ENCODE results near the gene RNF214. TPM values are rescaled to one million over a fixed set of nuclear protein-coding genes. Genes with fewer than 3 reads are reported as not detected.
A peak's percentile ranks its signal among the peaks of the same experiment; 100 is the strongest.

Gene RNF214
- total and polyA plus RNA-seq, 12 donors, result 7.3 to 33.5 (median 25.4) TPM

DNA sequence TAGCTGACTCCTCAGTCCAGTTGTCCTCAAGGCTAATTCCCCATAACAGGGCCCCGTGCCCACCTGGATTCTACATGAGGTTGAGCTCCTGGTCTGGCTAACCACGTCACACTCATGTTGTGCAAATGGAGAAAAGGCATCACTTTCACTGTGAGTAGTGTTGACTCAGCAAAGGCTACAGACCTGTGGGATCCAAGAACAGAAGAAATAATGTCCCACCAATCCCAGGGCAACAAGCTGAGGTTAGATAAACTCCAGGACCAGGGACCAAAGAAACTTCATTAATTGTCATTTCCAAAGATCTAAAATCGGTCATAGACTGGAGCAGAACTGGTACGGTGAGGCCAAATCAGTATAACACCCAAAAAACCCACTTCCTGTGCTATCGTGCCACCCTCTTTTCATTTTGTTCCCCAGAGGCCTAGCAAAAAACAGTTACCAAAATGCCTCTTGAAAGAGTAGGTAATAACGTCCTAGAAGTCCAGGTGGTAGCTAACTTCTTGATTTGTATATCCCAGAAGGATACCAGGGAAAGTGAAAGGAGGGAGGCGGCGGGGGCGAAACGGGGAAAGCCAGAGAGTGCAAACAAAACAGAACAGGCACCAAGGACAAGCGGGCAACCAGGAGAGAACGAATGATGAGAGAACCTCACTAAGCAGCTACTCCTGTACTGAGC lies 2.0 kb upstream of the RNF214 start:
- no peak for ATAC-seq
- TF ChIP-seq CTCF (IDR thresholded peaks at IDR 0.05), result no peak
- DNase-seq, result no peak

DNA sequence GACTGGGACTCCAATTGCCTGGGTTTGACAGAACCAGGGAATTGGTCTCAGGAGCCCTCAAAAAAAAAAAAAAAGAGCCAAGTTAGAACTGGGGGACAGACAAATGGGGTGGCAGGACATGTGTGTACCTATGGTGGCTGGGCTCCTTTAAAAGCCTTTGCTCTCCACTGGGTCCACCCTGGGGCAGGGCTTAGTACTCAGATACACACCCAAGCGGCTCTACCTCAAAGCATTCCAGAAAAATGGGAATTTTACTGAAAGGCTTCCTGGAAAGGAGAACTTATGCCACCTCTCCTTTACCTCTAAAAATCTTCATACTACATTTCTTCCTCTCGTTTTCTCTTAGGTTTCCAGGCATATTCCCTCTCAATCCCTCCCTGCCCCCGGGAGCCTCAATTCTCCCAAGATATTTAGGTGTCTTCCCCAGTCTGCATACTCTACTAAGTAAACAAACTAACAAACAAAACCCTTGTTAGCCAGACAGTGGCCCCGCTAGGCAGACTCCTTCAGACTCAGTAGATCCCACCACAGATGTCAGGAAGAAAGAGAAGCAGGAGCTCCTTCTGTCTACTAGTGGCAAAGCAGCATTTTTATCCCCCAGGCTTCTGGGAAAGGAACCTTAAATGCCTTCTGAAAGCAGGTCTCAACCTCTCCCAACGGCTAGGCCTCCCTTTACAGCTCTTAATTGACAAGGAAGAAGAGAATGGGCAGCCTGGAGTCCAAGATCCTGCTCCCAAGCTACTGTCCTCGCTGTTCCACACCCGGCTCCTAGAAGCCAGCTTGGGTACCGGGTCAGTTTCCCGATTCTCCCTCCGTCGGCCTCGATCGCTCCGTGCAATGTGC lies 1.3 kb upstream of the RNF214 start:
- H3K36me3 ChIP-seq, result peaks cover 0 to 46% (median 35%) of the 10 kb centered on the region in 9 donors
- DNase-seq (no peak), ATAC-seq (no peak)
- WGBS, 2 donors, result 11 to 12% methylated on average over 14 of the region's 14 CpGs
- intact Hi-C loops (cut with DNase I), result loop anchor here in 3 of 10 donors (5.0 to 10.0 kb wide), 4 partner anchors 84 to 444 kb away; partner anchors contain the start of genes BACE1 (in 2 of the 3) and ZPR1 (in 1 of the 3)
- H3K4me1 ChIP-seq, result peaks cover 8 to 40% (median 30%) of the 10 kb centered on the region in 9 donors
- no peaks in the 10 kb centered on the region for H3K27me3 ChIP-seq
- peak overlapping the region; percentile 96 to 100 (median 98) for H3K27ac ChIP-seq
- no peaks in the 10 kb centered on the region for H3K9me3 ChIP-seq
- TF ChIP-seq CTCF (IDR thresholded peaks at IDR 0.05), result no peak
- peak overlapping the region; percentile 51 to 100 (median 82) for H3K4me3 ChIP-seq

More for the DNA sequence above, 2.0 kb upstream of the RNF214 start:
- peaks cover 0 to 50% (median 37%) of the 10 kb centered on the region in 9 donors for H3K36me3 ChIP-seq
- peaks cover 8 to 41% (median 30%) of the 10 kb centered on the region in 9 donors for H3K4me1 ChIP-seq
- intact Hi-C loops (cut with DNase I), result loop anchor here in 3 of 10 donors (5.0 to 10.0 kb wide), 4 partner anchors 84 to 443 kb away; partner anchors contain the start of genes BACE1 (in 2 of the 3) and ZPR1 (in 1 of the 3)
- peak overlapping the region in 6 of 10 donors; percentile 75 to 100 (median 84) for H3K4me3 ChIP-seq
- H3K27ac ChIP-seq, result peak overlapping the region in 4 of 10 donors; percentile 26 to 100 (median 96)
- no peaks in the 10 kb centered on the region for H3K27me3 ChIP-seq
- no peaks in the 10 kb centered on the region for H3K9me3 ChIP-seq
- 72 to 84% methylated on average over 12 of the region's 12 CpGs for WGBS, 2 donors

GRCh38 chr11:117231842-117232091 lies 704 bp upstream of the RNF214 start, which contains the start of gene PCSK7:
Gene PCSK7 (minus strand): TSS chr11:117232073. CDS start chr11:117229844, 2,229 bp downstream.
- ATAC-seq, result no peak
- intact Hi-C loops (cut with DNase I), result loop anchor here in 4 of 10 donors (2.0 to 10.0 kb wide), 5 partner anchors 83 to 444 kb away; partner anchors contain the start of genes BACE1 (in 3 of the 4) and ZPR1 (in 1 of the 4)

More at GRCh38 chr11:117231842-117232091, 704 bp upstream of the RNF214 start, which contains the start of gene PCSK7:
- 0 to 1% methylated on average over 13 of the region's 13 CpGs for WGBS, 2 donors
- Histone ChIP-seq H3K27me3 (no peaks in the 10 kb centered on the region), H3K27ac (peak within 1 kb of the TSS; percentile 96 to 100 (median 98)), H3K36me3 (peaks cover 0 to 48% (median 33%) of the 10 kb centered on the region in 9 donors), H3K4me3 (peak within 1 kb of the TSS; percentile 51 to 100 (median 82)), H3K9me3 (no peaks in the 10 kb centered on the region), H3K4me1 (peaks cover 8 to 35% (median 30%) of the 10 kb centered on the region in 9 donors)
- TF ChIP-seq CTCF (IDR thresholded peaks at IDR 0.05), result no peak
- DNase-seq, result no peak

Measured in heart right ventricle (tissue), 16 donors.